Left kidney (tissue), 2 donors: Measurements from ENCODE around the gene RELL1. TPM values are rescaled to one million over a fixed set of nuclear protein-coding genes. Genes with fewer than 3 reads are reported as not detected.
A peak's percentile ranks its signal among the peaks of the same experiment; 100 is the strongest.

ENCODE experiments used
- DNase-seq: peaks from one replicate; pipeline ENCODE4 v3.0.0-alpha.2; 2013
- polyA plus RNA-seq: library from polyadenylated mRNA; unstranded; fragments of 120-200 nt; gene quantifications from one replicate; pipeline ENCODE4 v1.2.1, GENCODE V29; 2013; ENCODE audit not compliant: insufficient read length

The RELL1 gene
- polyA plus RNA-seq, 1 donor: 9.9 TPM

DNA sequence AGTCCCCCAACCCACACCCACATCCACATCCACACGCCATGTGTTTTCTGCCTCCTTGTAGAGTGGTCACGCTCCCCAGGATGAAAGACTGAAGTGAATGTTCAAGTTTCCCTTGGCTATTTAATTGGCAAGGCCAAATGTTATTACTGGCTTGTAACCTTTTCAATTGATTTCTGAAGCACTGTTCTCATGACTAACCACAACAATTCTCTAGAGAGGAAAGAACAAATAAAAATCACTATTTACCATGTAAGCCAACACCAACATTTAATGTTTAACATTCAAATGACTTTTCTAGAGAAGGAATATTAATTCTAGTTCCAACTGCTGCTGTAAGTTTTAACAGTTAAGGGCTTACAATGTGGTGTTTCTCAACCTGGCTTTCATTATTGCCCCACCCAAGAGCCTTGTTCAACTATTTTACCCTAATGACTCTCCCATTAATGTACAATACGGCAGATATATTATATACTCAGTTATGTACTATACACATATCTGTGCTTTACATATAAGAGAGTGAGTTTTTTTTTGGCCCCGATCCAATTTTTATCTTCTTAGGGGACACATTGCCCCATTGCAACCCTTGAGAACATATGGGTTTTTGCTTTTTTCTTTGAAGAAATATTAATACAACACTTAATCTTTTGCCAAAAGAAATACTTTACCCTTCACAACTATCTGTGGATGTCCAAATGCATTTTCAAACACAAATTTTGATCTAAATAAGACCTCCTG lies 46.5 kb downstream of the RELL1 start:
- no peak for DNase-seq

DNA sequence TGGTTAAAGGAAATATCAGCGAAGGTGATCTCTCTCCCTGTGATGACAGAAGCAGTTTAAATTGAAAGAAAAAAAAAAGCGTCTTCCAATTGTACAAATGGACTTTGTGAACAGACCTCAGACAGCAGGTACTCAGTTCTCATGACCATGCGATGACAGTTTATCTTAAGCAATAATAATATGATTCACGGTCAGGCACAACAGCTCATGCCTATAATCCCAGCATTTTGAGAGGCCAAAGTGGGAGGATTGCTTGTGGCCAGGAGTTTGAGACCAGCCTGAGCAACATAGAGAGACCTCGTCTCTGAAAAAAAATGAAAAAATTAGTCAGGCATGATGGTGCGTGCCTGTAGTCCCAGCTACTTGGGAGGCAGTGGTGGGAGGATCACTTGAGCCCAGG lies 51.0 kb downstream of the RELL1 start:
- DNase-seq: no peak

DNA sequence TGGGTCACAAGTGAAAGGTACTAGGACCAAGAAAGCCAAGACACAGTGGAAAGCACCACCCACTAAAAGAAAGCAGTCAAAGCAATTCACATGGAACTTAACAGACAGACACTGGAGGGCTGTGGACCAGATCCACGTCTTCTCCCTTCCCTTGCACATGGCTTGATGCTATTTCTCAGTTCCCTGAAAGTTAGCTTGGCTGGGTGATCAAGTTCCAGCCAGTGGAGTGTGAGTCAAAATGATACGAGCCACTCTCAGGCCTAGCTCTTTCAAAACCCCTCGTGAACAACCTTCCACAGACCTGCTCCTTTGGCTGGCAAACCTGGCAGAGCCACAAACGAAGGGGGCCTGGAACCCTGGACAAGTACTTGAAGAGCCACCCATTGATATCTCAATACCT lies 52.0 kb downstream of the RELL1 start:
- no peak for DNase-seq

DNA sequence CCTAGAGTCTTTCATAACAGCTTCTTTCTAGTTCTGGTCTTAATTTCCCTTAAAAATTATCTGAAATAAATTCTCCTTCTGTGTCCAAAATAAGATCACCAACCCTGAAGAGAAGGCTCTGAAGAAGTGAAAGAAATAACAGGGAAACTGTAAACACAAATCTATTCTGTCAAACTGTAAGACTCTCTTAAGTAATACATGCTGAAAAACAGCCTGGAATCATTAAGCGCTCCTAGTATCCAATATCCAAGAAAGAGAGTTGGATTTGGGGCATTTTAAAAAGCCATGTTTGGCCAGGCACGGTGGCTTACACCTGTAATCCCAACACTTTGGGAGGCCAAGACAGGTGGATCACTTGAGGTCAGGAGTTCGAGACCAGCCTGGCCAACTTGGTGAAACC lies 53.3 kb downstream of the RELL1 start:
- no peak for DNase-seq

DNA sequence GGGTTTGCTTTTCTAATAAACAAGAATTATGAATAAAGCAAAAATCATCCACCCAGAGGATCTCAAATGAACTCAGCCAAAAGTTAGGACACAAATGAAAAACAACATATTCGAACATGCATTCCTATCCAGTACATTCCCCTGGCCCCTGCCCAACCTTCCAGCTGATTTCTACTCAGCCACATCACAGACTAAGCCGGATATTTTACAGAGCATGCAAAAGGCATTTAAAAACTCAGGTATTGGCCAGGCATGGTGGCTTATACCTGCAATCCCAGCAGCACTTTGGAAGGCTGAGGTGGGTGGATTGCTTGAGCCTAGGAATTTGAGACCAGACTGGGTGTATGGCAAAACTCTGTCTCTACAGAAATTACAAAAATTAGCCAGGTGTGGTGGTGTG lies 54.6 kb downstream of the RELL1 start:
- DNase-seq: no peak

DNA sequence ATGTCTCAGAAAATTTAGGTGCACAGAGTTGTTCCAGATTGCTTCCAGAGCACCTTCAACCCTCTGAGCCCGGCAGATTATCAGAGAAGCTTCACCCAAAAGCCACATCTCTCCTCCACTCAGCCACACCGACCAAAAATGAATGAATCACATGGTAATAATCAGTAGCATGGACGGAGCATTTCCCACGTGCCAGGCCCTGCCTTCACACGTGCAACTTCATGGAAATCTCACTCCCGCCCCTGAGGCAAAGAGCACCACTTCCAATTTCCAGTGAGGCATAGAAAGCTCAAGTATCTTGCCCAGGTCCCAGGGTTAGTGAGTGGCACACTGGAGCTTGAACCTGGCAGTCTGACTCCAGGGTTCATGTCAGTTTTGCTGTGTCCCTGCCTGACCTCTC lies 56.5 kb downstream of the RELL1 start:
- DNase-seq: no peak

DNA sequence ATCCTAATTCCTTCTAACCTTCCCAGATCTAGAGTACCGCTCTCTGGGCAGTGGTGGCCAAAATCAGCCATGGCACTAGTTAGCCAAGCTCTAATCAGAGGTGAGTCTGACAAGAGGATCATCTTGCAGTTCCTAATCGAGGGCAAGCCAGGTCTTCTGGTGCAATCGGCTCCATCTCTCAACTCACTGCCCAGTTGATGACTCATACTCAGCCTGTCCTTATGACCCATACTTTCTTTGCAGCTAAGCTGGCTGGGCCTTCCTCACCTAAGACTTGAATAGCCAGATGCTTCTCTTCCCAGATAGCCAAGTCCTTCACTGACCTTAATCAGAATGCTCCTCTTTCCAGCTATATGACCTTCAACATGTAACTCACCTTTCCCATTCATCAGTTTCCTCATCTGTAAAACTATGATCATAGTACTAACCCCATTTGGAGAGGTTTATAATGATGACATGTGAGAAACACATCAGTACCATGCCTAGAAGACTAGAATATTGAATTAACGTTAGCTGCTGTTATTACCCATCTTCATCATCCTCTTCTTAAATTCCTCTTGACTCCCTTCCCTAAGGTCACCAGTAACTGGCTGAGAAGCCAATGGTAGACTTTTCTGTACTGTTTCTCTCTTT lies 57.1 kb downstream of the RELL1 start:
- no peak for DNase-seq

DNA sequence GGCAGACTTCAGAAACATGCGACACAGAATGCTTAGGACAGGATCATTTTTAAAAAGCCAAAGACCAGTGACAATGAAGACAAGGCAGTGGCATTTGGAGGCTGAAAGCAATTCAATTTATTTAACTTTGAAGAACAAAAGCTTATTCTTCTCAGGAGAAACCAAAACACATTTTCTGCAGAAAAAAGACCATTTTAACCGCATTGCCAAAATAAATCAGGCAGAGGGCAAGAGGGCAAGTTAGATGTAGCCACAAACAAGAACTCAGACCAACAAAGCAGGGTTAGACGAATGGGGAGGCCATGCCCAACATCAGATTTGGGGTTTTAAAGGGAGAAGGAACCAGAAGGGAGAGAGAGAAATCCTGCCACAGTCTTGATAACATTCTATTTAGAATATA lies 58.9 kb downstream of the RELL1 start:
- no peak for DNase-seq

DNA sequence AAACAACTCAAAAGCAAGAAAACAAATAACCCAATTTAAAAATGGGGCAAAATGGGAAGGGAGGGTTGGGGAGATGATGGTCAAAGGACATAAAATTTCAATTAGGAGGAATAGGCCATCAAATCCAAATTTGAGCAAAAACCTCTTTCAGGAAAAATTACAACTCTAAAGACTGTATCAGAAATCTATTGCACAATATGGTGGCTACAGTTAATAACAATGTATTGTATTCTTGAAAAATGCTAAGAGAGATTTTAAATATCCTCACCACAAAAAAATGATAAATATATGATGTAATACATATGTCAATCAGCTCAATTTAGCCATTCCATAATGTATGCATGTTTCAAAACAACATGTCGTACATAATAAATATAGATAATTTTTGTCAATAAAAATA lies 60.7 kb downstream of the RELL1 start:
- no peak for DNase-seq

DNA sequence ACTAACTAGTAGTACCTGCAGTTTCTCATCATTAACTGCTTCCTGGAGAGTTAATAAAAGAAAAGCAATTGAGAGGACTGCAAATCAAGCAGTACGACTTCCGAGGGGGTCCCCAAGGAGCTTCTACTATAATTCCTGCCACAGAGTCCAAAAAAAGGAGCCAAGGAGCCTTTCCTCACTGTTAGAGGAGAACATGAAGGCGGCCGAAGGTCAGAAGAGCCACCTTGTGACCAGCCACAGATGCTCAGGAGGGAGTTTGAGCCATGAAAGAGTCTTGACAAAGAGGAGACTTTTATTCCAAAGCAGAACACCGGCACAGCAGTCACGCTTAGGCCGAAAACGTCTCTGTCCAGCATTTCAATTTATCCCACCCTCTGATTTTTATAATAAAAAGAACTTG lies 62.2 kb downstream of the RELL1 start:
- DNase-seq: no peak

DNA sequence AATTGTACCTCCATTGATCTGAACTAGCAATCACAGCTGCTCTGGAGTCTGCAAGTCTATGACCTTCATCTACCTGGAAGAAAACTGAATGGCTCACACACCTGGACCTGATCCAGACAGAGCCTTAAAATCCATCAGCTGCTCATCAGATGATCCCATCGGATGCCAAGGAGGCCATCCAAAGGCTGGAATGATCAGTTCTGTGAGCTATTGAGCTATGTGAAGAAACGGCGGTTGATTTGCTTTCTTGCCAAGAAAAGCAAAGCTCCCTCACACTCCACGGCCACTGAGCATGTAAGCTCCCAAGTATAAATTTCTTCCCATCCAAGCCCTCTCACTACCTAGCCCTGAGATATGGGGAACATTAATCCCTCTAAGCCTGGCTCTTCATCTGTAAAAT lies 63.1 kb downstream of the RELL1 start:
- no peak for DNase-seq

DNA sequence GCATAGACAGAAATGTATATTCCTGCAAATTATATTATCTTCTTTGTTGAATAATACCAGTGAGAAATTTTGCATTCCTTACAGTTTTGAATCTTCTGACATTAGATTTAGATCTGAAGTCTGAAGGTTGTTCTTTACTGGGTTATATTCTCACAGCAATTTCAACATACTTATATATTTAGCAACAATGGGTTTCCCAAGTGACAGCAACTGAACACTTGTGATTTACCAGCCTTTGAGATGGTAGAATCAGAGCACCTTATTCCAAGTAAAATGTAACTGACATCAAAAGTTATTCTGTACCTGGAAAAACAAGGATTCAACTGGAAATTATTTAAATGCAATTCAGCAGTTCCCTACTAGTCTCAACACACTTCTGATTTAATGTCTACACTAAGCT lies 66.0 kb downstream of the RELL1 start:
- DNase-seq: no peak

DNA sequence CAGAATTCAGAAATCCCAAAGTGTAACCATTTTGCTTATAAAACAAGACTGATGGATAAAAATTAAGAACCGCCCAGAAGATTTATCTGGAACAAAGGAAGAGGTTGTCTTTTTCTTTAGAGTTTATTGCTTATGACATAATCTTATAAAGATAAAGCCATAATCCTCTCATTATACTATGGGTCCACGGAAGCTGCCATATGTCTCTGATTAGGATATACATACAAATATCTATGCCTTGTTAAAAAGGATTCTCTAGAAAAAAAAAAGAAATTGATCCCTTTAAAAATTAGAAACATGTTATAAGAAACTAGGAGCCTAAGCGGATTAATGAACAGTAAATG lies 70.5 kb downstream of the RELL1 start:
- DNase-seq: no peak

DNA sequence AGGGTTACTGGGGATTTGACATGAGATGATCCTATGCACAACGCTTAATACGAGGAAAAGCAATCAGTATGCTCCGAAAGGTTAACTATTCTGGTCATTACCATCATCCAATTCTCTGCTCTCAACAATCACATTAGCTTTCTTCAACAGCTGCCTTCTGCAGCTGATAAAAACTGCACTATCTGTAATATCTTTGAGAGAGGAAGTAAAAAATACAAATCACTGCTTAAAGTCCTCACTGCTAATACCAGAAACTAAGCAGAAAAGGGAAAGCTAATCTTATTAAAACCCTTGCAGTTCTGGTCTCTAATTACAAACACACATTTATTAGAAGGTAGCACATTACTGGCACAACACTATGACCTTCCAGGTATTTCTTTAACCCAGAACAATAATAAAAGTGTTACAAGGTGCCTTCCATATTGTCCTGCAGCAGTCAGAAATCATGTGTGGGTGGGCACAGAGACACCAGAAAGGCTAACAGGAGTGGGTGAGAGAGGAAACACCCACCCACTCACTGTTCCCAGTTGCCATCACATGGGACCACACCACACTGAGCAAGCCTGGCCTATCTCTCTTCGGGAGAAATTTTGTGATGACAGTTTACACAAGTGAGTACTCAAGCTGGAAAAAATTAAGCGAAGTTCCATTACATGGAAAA lies 71.0 kb downstream of the RELL1 start:
- no peak for DNase-seq

DNA sequence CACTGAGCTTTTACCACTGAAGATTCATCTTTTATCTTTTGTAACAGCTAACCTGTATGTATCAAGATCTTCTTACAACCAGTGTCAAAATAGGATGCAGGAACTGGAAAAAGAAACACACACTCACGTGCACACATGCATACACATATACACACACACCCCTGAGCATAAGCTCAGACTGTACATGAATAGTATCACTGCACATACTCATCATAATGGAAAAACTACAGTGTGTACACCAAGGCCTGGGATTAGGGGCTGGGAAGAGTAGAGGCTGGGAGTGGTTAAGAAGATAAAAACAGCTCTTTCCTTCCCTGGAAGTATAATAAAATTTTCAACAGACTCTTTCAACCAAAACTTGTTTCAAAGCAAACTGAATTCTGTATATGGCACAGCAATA lies 73.4 kb downstream of the RELL1 start:
- no peak for DNase-seq

DNA sequence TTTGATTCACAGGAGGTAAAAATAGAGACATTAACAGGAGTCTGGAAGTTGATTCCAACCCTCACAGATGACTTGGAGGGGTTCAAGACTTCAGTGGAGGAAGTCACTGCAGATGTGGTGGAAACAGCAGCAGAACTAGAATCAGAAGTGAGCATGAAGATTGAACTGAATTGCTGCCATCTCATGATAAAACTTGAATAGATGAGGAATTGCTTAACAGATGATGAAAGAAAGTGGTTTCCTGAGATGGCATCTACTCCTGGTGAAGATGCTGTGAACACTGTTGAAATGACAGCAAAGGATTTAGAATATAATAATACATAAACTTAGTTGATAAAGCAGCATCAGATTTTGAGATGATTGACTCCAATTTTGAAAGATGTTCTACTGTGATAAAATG lies 76.5 kb downstream of the RELL1 start:
- DNase-seq: no peak

DNA sequence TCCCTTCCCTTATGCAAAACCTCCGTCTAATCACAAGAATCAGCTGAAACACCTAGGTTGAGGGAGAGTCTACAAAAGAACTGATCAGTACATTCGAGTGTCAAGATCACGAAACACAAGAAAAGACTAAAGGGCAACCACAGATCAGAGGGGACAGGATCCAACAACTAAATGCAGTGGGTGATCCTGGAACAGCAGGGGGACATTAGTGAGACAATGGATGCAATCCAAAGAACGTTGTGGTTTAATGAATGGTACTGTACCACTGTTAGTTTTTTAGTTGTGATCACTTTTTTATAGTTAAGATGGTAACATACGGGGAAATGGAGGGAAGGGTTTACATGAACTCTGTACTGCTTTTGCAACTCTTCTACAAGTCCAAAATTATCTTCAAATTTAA lies 79.2 kb downstream of the RELL1 start:
- no peak for DNase-seq

DNA sequence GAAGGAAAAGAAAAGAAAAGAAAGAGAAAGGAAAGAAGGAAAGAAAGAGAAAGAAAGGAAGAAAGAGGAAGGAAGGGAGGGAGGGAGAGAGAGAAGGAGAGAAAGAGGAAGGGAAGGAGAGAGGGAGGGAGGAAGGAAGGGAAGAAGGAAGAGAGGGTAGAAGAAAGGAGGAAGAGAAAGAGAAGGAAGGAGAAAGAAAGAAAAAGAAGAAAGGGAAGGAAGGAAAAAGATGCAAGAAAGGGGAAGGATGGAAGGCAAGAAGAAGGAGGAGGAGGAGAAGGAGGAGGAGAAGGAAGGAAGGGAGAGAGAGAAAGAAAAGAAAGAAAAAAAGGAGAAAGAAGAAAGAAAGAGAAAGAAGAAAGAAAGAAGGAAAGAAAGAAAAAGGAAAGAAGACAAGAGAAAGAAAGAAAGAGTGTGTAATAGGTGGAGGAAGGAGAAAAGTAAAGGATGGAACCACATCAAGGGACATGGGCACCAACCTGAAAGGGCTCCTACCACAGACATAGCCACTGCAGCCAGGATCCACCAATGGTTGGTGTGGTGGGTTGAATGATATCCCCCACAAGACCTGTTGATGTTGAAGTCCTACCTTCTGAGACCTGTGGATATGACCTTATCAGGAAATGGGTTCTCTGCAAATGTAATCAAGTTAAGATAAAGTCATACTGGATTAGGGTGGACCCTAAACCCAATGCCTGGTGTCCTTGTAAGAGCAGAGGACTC lies 80.2 kb downstream of the RELL1 start:
- DNase-seq: no peak

DNA sequence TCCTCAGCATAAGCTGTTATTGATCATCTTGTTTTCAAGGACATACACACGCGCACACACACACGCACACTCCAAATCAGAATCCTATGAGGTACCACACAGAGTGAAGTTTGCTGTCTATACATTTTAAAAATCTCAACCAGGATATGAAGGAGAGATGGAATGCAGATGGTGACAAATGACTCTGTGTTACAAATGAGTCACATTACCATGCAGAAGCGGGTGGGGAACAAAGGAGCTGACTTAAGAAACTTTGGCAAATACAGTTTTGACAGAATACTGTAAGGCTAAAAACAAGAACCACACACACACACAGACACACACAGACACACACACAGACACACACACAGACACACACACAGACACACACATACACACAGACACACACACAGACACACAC lies 81.7 kb downstream of the RELL1 start:
- no peak for DNase-seq

DNA sequence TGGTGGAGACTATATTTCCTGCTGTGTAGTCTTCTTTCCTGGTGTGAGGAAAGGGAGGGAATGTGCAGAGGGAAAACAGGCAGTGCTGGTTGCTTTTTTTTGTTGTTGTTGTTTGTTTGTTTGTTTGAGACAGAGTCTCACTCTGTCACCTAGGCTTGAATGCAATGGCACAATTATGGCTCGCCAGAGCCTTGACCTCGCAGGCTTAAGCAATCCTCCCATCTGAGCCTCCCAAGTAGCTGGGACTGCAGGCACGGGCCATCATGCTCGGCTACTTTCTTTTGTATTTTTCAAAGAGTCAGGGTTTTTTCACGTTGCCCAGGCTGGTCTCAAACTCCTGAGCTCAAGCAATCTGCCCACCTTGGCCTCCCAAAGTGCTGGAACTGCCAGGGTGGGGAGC lies 82.5 kb downstream of the RELL1 start:
- DNase-seq: no peak

DNA sequence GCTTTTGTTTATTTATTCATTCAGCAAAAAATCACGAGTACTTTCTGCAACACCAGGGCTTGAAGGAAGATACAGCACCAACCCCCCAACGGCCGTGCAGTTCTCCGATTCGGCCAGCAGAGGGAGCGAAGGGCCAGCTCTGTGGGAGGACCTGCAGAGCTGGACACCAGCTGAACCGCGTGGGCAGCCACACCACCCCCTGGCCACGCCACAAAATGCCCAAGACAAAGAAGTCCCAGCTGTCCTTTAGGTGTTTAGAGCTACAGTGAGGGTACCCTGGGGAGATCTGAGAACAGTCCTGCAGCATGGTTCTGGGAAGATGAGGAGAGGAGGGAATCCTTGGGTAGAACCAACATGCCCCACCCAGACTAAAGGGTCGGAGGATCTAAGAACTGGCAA lies 83.1 kb downstream of the RELL1 start:
- peak; percentile 73 for DNase-seq

DNA sequence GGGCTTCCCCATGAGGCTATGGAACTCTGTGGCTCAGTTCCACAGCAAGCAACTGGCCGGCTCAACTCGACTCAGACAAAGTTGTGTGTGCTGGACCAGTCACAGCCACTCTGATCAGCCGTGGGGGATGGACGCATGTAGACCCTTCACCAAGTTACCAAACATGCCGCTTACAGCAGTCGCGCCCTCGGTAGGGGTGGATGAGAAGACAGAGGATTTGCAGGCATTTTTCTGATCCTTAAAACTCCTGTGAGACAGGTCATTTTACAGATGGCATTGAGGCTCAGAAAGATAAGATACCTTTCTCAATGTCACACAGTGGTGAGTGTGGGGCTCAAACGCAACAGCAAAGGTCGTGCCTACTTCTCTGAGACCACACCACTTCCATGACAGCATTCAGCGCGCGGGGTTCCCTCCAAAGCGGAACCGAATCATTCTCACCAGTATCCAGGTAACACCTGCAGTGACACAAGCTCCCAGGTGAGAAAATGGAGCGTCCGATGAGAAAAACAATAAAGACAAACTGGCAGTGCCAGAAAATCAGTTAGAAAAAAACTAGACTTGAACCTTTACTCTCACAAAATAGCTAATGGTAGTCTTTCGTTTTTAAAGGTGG lies 83.6 kb downstream of the RELL1 start:
- no peak for DNase-seq

DNA sequence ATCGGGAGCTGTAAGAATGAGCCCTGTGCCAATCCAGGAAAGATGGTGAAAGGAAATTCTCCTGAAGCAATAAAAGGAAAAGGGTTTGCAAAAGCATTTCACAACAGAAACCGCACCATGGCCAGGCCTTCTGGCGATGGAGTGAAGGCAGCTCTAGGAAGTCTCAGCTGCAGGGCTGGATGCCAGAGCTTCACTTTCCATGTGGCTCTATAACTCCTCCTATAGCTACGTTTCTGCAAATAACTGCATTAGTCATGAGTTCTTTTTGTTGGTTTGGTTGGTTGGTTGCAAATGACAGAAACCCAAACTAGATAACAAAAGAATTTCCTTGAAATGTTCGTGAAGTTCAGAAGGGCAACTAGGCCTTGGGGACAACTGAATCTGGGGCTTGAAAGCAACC lies 84.6 kb downstream of the RELL1 start:
- DNase-seq: no peak
